Measurements from ENCODE around the gene CAPN15.

The CAPN15 gene

DNA sequence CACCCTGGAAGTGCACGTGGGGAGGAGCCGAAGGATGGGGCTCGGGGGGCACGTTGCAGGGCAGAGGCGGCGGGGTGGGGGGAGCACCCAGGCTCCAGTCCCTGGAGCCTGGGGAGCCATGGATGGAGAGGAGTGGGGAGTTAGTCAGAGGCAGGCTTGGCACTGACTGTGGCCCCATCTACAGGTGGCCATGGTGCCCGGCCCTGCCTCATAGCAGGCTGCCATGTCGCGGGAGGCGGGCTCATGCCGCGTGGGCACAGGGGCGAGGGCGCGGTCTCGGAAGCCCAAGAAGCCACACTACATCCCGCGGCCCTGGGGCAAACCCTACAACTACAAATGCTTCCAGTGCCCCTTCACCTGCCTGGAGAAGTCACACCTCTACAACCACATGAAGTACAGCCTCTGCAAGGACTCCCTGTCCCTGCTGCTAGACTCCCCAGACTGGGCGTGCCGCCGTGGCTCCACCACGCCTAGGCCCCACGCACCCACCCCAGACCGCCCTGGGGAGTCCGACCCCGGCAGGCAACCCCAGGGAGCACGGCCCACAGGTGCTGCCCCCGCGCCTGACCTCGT, 35.6 kb downstream of the CAPN15 start:
- DNase-seq: no peak

DNA sequence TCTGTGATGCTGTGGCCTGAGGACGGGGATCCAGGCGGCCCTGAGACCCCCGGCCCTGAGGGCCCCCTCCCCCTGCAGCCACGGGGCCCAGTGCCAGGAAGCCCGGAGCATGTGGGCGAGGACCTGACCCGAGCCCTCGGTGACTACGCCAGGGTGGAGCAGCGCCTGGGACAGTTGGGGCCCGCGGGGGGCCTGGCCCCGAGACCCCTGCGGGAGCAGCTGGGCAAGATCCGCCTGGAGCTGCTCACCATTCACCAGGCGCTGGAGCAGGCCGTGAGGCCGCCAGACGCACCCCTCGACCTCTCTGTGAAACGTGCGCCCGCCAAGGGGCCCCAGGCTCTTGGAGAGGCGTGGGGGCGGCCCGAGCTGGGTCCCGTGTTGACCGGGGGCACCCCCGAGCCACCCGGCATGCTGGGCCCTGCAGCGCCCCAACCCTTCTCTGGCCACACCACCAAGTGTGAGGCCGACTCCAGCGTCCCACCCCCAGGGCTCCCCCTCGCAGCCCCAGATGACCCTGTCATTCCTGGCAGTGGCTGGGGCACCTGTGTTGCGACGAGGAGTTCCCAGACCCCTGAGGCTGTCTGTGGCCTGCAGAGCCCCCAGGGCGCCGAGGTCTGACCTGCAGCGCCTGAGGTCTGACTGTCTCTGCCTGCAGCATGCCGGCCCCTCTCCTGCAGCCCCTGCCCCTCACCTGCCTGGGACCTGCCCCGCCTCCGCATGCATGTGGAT, 37.3 kb downstream of the CAPN15 start:
- DNase-seq: no peak

DNA sequence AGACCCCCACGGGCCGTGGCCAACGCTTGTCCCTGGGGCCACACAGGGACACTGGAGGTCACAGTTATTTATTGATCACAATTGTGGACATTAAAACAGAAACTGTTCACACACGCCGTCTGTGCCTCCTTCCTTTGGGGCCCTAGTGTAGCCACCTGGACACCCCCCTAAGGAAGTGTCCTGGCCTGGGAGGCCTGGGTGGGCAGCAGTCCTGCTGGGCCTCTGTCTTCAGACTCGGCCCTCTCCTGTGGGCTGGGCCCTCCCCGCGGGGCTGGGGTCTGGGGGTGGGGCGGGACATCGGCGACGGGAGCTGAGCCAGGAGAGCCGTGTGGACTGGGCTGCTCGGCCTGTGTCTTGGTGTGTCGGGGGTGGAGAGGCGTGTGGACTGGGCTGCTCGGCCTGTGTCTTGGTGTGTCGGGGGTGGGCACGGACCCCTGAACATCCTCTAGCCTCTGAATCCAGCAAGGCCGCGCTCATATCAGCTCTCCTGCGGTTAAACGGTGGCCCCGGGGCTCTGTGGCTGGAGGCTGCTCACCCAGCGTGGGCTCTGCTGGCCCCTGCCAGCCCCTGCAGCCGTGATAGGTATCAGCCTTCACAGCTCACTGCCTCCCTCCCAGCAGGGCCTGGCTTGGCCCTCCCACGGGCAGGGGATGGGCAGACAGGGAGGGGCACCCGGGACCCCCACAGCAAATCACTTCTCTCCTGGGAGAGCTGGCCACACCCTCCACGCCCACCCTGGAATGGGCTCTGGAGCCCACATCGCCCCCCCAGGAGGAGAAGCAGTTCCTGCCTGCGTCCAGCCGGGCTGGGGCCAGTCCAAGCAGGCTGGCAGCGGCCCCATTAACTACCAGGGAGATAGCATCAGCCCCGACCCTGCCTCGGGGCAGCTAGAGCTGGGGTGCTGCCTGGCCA, 38.2 kb downstream of the CAPN15 start:
- DNase-seq: no peak

DNA sequence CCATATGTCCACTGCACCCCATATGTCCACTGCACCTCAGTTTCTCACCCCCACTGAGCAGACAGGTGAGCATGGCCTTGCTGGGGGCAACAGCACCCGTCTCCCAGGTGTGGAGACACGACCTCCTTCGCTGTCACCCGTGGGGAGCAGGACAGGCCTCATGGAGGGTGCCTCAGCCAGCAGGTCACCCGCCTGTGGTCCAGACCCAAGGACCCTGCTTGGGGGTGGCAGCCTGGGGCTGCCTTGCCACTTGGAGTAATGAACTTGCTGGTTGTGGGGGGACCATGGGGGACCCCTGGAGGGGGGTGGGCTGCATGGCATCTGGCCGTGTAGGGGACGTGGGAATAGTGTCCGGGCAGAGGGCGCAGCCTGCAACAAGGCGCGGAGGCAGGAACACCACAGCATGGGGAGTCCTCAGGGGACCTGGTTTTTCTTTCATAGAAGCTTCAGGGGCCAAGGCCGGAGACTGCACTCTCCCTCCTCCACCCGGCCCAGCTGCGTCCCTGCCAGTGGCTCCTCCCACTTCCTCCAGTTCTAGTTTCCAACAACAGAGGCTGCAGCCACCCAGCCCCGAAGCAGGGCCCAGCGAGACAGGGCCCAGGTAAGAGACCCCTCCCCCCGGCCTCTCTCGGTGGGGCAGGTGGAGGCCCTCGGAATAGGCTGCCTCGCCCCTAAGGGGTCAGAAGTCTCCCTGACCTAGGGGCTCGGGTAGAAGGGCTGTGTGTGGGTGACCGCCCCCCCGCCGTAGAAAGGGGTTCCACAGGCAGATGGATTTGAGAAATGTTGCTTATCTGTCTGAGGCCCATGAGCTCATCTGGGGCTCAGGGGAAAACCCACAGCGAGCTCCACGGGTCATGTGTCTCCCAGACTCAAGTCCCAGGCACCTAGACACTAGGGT, 39.2 kb downstream of the CAPN15 start, which contains the start of gene NHLRC4:
Gene NHLRC4, plus strand, starts transcription at position 531 of the 898 bp plus-strand sequence. CDS start 1,043 bp downstream, outside the sequence.
- DNase-seq: peak; percentile 37

DNA sequence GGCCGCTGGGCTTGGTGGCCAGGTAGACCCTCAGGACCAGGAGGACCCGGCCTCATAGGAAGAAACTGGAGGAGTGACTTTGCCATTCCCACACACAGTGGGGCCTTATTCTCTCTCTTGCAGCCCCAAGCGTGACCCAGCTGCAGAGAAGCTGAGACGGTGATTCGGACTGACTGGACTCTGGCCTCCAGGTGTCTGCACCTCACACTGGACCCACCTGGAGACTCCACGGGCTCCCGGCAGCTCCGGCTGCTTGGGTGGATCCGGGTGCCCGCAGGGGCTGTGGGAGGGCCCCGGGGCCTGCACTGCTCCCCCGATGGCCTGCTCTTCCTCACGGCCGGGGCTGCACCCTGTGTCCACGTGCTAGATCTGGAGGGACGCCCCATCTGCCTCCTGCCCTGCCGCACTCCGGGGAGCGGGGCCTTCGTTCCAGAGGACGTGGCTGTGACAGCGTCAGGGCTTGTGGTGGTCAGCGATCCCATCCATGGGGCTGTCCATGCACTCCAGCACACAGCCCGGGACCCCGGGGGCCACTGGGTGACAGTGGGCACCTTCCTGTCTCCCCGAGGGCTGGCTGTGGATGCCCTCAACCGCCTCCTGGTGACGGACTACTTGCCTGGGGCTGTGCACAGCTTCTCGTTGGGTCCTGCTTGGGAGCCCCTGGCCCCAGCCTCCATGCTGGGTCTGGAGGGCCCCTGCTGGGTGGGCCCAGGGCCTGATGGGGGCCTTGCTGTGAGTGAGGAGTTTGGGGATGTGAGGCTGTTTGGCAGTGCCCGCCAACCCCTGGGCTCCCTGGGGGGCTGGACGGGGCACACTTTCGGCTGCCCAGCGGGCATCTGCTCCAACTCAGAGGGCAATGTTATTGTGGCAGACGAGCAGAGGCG, 40.1 kb downstream of the CAPN15 start:
- DNase-seq: no peak

DNA sequence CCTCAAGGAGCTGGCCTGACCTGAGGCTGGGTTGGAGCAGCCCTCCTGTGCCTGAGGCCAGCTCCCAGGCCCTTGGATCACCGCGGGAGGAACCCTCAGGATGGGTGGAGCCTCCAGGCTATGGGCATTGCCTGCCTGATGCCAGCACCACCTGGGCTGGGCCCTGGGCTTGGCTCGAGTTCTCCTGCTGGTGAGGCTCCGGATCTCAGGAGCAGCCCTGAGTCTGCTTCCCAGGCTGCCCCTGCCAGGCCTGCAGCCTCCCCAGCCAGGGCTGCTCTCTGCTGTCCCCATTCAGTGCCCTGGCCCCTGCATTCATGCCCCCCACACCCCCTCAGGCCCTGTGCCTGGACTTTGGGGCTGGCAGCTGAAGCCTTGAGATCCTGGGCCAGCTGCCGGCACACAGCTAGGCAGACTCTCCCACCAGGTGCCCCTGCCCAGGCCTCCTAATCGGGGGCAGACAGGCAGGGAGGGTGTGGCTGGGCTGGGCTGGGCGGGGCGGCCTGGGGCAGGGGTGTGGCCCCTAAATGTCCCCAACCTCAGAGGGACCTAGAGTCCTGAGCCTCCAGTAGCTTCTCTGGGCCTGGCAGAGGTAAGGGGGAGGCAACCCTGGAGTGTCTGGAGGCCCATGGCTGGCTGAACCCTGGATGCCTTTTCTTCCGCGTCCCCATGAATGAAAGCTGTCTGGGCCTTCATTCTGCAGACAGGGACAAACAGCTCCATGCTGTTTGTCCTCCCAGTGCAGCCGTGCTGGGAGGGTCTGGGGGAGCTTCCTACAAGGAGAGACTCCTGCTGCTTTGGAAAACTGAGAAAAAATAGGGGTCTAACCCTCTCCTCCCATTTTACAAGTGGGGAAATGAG, 41.1 kb downstream of the CAPN15 start:
- DNase-seq: no peak

DNA sequence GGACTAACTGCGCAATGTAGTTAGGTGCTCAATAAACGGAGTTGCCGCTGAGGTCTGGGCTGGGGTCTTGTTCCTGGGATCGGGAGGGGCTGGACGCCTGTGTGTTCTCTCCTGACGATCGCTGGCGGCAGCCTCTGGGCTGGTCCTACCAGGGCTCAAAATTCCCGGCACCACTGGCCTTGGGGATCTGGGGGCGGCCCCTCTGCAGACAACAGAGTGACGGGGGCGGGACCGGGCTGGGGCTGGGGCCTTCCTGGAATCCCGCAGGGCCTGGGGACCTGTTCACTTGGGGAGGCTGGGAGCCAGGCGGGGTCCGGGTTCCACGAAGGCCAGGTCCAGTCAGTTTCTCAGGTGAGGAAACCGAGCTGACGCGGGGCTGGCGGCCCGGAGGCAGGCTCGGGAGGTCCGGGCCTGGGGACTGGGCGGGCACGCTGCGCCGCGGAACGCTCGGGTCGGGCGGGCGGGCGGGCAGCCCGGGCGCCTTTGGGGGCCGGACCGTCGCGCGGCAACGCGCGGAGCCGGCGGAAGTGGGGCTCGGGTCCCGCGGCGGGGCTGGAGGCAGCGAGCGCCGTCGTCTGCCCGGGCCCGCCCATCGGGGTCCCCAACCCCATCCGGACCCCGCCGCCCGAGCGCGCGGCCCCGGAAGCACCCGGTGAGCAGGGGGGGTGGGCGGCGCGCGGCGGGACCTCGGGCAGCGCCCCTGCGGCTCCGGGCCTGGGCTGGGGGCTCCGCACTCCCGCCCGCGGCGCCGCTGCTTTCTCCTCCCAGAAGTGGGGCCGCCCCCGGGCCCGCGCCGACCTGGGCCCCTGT, 42.1 kb downstream of the CAPN15 start, which contains the start of gene PIGQ:
Gene PIGQ, plus strand, starts transcription at position 524 of the 810 bp plus-strand sequence. CDS start 4,107 bp downstream, outside the sequence.
- DNase-seq: peak; percentile 69

DNA sequence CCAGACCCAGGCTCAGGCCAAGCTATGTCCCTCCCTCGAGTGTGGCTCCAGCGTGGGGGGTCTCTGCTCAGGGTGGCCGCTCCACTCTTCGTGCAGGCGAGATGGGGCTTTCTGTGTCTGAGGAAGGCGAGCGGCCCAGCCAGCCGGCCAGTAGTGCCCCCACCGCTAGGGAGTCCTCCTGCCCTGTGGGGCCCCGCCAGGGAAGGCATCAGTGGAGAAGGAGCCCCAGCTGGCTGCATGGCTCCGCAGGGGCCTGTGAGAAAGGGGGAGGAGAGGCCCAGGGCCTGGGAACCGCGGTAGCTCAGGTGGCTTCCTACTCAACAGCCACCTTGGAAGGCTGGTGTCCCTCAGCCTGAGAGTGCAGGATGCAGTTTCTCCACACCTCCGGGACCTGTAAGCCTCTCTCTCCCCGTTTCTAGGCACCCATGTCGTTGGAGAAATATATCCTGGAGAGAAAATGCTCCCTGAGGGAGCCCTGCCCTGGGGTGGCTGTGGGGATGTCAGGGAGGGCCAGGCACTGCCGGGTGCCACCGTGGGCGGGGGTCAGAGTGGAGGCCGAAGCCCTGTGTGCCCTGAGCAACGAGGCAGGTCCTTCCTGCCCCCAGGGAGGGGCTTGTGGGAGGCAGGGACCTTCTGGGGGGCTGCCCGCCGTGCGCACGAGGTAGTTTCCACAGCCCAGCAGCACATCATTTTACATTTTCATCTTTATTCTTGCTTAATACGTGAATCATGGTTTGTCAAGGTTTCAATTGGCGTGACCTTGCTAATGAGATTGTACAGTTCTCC, 45.5 kb downstream of the CAPN15 start:
- no peak for DNase-seq

DNA sequence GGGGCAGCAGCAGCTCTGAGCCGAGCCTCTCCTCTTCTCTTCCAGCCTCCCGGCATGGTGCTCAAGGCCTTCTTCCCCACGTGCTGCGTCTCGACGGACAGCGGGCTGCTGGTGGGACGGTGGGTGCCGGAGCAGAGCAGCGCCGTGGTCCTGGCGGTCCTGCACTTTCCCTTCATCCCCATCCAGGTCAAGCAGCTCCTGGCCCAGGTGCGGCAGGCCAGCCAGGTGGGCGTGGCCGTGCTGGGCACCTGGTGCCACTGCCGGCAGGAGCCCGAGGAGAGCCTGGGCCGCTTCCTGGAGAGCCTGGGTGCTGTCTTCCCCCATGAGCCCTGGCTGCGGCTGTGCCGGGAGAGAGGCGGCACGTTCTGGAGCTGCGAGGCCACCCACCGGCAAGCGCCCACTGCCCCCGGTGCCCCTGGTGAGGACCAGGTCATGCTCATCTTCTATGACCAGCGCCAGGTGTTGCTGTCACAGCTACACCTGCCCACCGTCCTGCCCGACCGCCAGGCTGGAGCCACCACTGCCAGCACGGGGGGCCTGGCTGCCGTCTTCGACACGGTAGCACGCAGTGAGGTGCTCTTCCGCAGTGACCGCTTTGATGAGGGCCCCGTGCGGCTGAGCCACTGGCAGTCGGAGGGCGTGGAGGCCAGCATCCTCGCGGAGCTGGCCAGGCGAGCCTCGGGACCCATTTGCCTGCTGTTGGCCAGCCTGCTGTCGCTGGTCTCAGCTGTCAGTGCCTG, 46.7 kb downstream of the CAPN15 start:
- DNase-seq: no peak

DNA sequence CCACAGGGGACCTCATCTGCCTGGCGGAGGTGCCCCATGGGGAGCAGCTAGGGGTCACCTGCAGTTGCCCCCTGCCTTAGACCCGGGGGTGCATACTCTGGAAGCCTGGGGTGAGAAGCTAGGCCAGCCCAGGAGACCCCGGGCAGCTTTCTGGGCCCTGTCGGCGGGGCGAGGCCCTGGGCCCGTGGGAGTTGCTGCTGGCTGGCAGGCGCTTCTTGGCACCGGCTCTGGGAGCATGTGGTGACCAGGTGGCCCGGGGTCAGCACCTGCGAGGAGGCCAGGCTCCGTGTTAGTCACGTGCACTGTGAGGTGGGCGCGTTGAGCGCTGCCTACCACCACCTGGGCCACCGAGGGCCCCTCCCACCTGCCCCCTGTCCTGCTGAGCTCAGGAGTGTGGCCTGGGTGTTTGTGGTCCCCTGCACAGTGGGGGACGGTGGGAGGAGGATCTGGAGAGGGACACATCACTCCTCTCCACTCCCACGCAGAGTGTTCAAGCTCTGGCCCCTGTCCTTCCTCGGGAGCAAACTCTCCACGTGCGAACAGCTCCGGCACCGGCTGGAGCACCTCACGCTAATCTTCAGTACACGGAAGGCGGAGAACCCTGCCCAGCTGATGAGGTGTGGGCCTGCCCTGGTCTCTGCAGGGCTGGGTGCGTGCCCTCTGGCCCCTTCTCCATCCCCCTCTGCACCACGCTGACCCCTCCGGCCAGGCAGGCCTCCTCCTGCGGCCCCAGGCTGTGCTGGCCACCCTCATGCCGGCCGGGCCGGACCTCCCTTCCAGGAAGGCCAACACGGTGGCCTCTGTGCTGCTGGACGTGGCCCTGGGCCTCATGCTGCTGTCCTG, 48.1 kb downstream of the CAPN15 start:
- no peak for DNase-seq

DNA sequence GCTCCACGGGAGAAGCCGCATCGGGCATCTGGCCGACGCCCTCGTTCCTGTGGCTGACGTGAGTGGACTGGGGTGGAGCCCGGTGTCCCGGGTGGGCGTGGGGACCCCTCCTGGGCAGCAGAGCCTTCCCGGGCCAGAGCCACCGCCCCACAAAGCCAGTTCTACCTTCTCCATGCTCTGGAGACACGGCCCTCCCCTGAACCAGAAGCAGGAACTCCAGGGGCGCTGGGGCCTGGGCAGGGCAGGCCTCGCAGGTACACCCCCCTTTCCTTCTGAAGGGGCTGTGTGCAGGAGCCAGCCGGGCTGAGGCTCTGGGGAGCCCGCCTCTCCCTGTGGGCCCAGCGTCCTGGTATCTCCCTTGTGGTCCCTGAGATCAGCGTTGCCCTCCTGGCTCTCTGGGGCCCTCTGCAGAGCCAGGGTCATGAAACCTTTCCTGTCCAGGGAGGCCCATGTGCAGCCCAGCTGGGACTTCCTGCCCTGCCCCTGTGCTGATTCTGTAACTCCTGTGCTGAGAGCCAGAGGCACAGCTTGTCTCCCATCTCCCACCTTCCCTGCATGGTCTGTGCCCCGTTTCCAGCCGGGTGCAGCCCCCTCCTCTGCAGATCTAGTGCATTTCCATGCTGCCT, 48.8 kb downstream of the CAPN15 start:
- no peak for DNase-seq

DNA sequence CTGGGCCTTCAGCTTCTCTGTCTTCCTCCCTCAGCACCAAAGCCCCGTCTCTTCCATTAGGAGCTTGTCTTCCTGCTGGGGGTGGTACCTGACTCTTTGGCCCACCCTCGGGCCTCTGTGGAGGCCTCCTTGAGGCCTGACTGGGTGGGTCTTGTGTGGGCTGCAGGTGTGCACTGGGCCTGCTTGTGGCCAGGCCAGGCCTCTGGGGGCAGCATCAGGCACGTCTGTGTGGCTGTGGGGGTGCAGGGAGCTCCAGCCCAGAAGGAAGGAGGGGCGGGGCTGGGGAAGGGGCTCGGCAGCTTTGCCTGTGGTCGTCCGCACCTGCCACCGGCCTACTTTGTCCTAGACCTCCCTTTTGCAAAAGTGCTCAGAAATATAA, 49.3 kb downstream of the CAPN15 start:
- DNase-seq: no peak

DNA sequence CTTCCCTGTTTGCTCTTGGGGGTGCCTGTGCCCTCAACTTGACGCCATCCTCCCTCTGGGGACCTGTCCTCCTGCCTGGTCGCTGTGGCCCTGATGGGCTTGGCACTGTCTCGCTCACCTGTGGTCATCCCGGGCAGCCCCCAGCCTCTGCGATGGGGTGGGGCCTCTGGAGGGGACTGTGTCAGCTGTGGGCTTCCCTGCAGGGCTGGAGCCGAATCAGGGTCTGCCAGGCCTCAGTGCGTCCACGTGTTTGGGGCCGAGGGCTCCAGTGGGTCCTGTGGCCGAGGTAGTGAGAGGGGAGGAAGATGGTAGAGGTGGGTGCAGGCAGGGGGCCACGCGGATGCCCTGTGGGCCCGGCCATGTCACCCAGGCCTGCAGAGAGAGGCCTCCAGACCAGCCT, 50.3 kb downstream of the CAPN15 start:
- no peak for DNase-seq

DNA sequence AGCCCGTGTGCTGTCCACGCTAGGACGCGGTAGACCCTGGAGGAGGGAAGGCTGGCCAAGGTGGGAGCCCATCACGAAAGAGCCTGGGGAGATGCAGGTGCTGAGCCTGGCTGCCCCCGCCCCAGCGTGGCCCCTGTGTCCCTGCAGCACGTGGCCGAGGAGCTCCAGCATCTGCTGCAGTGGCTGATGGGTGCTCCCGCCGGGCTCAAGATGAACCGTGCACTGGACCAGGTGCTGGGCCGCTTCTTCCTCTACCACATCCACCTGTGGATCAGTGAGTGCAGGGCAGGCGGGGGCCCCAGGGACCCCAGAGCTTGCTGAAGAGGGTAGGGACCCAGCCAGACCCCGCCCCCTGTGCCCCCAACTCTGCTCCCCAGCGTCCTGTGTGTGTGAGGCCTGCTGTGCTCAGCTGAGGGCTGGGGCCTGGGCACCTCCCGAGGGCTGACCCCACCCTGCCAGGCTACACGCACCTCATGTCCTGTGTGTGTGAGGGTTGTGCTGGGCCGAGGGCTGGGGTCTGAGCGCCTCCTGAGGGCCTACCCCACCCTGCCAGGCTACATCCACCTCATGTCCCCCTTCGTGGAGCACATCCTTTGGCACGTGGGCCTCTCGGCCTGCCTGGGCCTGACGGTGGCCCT, 50.8 kb downstream of the CAPN15 start:
- no peak for DNase-seq

DNA sequence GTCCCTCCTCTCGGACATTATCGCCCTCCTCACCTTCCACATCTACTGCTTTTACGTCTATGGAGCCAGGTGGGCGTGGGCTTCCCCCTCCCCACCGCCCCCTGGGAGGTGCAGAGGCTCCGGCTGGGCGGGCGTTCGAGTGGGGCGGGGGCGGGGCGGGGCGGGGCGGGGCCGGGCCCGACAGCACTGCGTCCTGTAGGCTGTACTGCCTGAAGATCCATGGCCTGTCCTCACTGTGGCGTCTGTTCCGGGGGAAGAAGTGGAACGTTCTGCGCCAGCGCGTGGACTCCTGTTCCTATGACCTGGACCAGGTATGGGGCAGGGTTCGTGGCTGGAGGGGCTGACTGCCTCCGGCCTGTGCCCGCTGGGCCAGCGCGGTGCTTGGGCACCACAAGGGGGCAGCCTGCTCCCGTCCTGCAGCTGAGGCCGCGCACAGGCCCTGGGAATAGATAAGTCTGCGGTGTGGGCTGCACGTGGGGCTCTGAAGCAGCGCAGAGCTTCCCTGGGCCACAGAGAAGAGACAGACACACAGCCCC, 51.4 kb downstream of the CAPN15 start:
- DNase-seq: peak; percentile 72
